Colonic mucosa (tissue), 4 donors: Measurements from ENCODE around the gene CHST8. TPM values are rescaled to one million over a fixed set of nuclear protein-coding genes. Genes with fewer than 3 reads are reported as not detected.

Experiments used
- DNase-seq: peaks from one replicate; pipeline ENCODE4 v3.0.0-alpha.2; 2020
- H3K27ac ChIP-seq: fragments of 200-600 bp; one replicate; pipeline ENCODE4 v1.8.0; 2021
- H3K27me3 ChIP-seq: fragments of 200-600 bp; one replicate; pipeline ENCODE4 v1.8.0; 2021
- H3K36me3 ChIP-seq: fragments of 200-600 bp; one replicate; pipeline ENCODE4 v1.8.0; 2021
- H3K4me1 ChIP-seq: fragments of 200-600 bp; one replicate; pipeline ENCODE4 v1.8.0; 2021; ENCODE audit warnings: mild to moderate bottlenecking
- H3K4me3 ChIP-seq: fragments of 200-600 bp; one replicate; pipeline ENCODE4 v1.8.0; 2021
- H3K9ac ChIP-seq, 2 donors: one replicate each; pipeline ENCODE4 v1.7.0; 2013; ENCODE audit warnings: control low read depth in 2 of 2, low read depth in 2 of 2, low read length in 2 of 2
- H3K9me3 ChIP-seq: fragments of 200-600 bp; one replicate; pipeline ENCODE4 v1.8.0; 2021
- intact Hi-C: fragments of 100-400 bp; cut with DNase I; formaldehyde crosslinking; loops from one replicate; pipeline ENCODE4 v1.14.1; 2022
- total RNA-seq, 2 donors: library from RNA; stranded (reverse); fragmentation: NEBNext Ultra II Directional in 1 of 2; extraction: Animal tissue kit (Norgen Biotek cat#: 25700) in 1 of 2; gene quantifications; one replicate each; pipeline ENCODE4 v1.2.1, GENCODE V29; 2021
- TF ChIP-seq, protein P1 (sequence below): fragments of 200-600 bp; IDR thresholded peaks from one replicate; pipeline ENCODE4 v1.8.0; 2022; ENCODE audit warnings: antibody characterized with exemption, mild to moderate bottlenecking
- donor health status: healthy.
- donor health status: DM: no; HTN: no; CAD: no.
- donor health status: DM: no; HTN: no; CAD: no.

CHST8 gene
- total RNA-seq, 2 donors from 2014 or later: not detected

DNA sequence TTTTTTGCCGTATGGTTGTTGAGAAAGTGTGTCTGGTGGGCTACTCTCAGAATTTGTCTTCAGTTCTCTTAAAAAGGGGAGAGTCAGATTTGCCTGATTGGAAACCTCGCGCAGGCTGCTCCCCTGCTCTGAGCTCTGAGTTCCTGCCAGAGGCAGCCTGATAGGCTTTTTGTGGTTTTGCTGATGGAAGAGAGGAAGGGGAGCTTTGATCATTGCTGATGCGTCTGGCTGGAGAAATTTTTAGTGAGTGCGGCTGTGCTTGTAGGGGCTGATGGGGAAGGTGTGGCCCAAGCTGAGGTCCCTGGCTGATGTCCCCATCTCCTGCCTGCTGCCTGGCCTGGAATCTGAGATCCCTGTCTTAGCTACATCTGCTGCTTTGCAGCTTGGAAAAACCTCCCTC lies 2.8 kb downstream of the CHST8 start:
- H3K27me3 ChIP-seq: peaks cover 42% of the 10 kb centered on the region
- no peaks in the 10 kb centered on the region for H3K4me1 ChIP-seq
- H3K9me3 ChIP-seq: no peaks in the 10 kb centered on the region
- H3K27ac ChIP-seq: no peak overlapping the region
- no peak overlapping the region for H3K9ac ChIP-seq
- intact Hi-C loops: no loop called here
- H3K36me3 ChIP-seq: no peaks in the 10 kb centered on the region
- DNase-seq: no peak
- TF ChIP-seq, protein P1, sequence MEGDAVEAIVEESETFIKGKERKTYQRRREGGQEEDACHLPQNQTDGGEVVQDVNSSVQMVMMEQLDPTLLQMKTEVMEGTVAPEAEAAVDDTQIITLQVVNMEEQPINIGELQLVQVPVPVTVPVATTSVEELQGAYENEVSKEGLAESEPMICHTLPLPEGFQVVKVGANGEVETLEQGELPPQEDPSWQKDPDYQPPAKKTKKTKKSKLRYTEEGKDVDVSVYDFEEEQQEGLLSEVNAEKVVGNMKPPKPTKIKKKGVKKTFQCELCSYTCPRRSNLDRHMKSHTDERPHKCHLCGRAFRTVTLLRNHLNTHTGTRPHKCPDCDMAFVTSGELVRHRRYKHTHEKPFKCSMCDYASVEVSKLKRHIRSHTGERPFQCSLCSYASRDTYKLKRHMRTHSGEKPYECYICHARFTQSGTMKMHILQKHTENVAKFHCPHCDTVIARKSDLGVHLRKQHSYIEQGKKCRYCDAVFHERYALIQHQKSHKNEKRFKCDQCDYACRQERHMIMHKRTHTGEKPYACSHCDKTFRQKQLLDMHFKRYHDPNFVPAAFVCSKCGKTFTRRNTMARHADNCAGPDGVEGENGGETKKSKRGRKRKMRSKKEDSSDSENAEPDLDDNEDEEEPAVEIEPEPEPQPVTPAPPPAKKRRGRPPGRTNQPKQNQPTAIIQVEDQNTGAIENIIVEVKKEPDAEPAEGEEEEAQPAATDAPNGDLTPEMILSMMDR: no peak
- no peak overlapping the region for H3K4me3 ChIP-seq

DNA sequence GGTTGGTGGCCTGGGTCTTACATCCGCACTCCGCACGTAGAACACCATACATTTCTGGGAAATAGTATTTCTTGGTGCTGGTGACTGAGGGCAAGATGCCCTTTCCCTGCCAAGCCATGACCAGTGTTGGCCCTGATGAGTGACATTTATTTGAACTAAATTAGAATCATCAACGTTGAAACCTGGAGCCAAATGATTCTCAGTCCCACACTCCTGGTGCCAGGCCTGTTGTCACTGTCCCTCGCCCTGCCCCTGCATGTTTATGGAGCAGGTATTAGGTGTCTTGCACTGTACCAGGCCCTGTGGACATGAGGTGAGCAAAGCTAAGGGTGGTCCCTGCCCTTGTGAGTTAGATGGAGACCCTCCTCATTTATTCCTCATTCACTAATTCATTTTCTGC lies 5.8 kb downstream of the CHST8 start:
- Histone ChIP-seq H3K4me3 (no peak overlapping the region), H3K9me3 (no peaks in the 10 kb centered on the region), H3K27me3 (peaks cover 25% of the 10 kb centered on the region), H3K9ac (no peak overlapping the region), H3K36me3 (no peaks in the 10 kb centered on the region), H3K4me1 (no peaks in the 10 kb centered on the region), H3K27ac (no peak overlapping the region)
- DNase-seq: no peak
- intact Hi-C loops: no loop called here
- TF ChIP-seq, protein P1: no peak

DNA sequence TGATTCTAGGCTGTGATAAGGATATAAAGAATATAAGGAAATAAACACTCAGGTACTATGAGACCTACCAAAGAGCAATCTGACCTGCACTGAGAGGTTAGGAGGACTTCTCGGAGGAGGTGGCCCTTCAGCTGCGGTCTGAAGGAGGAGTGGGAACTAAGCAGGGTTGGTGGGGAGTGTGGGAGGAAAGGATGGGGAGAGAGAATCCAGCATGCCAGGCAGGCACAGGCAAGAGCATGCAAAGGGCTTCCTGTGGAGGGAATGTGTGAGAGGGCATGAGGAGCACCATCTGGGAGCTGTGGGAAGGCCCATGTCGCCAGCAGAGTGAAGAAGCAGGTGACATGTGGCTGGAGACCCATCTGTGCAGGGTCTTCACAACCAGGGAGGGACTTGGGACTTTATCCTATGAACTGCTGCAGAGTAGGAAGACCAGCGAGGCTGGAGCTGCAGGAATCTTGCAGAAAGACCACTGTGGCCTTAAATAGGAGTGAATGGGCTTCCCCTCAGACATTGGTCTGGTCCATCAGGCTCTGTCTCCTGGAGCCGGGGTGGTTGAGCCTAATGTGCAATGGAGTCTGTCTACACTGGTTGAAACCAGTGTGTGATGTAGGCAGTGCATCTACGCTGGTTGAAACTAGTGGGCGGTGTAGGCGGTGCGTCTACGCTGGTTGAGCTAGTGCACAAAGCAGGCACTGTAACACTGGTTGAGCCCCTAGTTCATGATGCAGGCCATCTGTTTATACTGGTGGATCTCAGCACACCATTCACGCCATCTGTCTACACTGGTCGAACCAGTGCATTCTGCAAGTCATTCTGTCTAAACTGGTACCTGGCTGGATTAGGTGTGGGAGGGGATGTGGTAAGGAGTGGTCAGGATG lies 6.4 kb downstream of the CHST8 start:
- no peak for DNase-seq
- Histone ChIP-seq H3K27me3 (peaks cover 18% of the 10 kb centered on the region), H3K4me3 (no peak overlapping the region), H3K36me3 (no peaks in the 10 kb centered on the region), H3K27ac (no peak overlapping the region), H3K9me3 (no peaks in the 10 kb centered on the region), H3K4me1 (no peaks in the 10 kb centered on the region), H3K9ac (no peak overlapping the region)
- TF ChIP-seq, protein P1: no peak
- intact Hi-C loops: no loop called here

DNA sequence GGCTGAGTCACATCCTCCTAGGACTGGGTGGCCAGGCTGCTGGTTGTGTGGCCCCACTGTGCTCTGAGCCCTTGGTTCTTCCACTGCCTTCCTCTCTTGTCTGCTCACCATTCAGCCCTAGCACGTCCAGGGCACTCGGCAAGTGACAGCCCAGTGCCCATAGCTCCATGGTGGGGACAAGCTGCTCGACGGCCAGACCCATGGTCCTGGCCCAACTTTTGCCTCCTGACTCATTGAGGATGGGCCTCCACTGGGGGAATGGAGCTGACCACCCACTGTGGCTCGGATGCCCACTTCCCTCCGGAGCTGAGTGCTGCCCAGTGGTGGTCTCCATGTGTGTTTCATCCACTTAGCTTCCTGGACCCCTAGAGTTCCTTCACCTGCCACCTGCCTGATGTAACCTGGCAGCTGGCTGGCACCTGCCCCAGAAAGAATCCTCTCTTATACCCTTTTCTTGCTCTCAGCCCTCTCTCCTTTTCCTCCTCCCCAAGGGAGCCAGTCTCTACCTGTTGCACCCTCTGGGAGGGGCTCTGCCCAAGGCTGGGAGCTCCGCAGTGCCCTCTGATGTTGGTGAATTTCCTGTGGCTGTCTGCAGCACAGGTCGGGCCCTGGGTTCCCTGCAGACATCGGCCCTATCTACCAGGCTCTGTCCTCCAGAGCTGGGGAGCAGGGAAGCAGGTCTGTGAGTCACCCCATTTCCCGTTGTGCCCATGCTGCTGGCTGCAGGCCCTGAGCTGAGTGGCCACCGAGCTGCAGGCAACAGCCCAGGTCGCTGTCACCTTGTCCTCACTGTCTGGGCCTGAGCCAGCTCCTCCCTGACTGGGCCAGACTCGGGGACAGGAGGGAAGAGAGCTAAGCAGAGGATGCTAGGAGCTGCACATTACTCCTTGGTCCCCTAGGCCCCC lies 7.4 kb downstream of the CHST8 start:
- TF ChIP-seq, protein P1: no peak
- Histone ChIP-seq H3K27ac (no peak overlapping the region), H3K27me3 (peaks cover 8% of the 10 kb centered on the region), H3K4me1 (no peaks in the 10 kb centered on the region), H3K36me3 (no peaks in the 10 kb centered on the region), H3K4me3 (no peak overlapping the region), H3K9ac (peak overlapping the region in 1 of 2 donors; percentile 18), H3K9me3 (no peaks in the 10 kb centered on the region)
- DNase-seq: no peak
- intact Hi-C loops: no loop called here

DNA sequence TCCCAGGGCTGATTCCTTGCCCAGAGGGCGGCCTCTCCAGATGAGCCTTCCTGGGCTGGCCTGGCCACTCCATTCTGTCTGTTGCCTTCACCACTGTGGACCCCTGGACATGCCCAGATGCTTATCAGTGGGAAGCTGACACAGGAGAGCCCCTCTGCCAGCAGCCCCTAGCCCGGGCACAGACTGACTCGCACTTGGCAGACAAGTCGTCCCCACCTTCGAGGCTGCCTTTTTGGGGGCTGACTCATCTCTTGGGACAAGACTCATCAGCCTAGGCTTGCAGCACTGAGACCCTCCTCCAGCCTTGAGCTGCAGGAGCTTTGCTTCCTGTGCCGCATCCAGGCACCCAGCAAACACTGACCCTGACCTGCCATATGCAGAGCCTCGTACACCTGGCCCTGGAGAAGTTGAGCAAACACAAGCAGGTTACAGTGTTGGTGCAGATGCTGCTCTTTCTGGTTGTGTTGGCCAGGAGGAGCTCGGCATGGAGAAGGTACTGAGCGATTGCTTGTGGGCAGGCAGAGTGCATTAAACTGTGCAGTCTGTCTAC lies 8.1 kb downstream of the CHST8 start:
- H3K27me3 ChIP-seq: peaks cover under 1% of the 10 kb centered on the region
- no peaks in the 10 kb centered on the region for H3K9me3 ChIP-seq
- TF ChIP-seq, protein P1: no peak
- no peak overlapping the region for H3K4me3 ChIP-seq
- H3K4me1 ChIP-seq: no peaks in the 10 kb centered on the region
- no peak overlapping the region for H3K27ac ChIP-seq
- intact Hi-C loops: no loop called here
- H3K36me3 ChIP-seq: no peaks in the 10 kb centered on the region
- no peak for DNase-seq
- no peak overlapping the region for H3K9ac ChIP-seq
